Raji (cell line): Measurements from ENCODE around the gene SP6.

ENCODE experiments used
- POLR2A ChIP-seq: IDR thresholded peaks from 2 replicates; pipeline ENCODE4 v1.6.1; 2011; ENCODE audit warnings: low read depth, low read length, control low read depth; ENCODE audit not compliant: insufficient read depth

Gene SP6

DNA sequence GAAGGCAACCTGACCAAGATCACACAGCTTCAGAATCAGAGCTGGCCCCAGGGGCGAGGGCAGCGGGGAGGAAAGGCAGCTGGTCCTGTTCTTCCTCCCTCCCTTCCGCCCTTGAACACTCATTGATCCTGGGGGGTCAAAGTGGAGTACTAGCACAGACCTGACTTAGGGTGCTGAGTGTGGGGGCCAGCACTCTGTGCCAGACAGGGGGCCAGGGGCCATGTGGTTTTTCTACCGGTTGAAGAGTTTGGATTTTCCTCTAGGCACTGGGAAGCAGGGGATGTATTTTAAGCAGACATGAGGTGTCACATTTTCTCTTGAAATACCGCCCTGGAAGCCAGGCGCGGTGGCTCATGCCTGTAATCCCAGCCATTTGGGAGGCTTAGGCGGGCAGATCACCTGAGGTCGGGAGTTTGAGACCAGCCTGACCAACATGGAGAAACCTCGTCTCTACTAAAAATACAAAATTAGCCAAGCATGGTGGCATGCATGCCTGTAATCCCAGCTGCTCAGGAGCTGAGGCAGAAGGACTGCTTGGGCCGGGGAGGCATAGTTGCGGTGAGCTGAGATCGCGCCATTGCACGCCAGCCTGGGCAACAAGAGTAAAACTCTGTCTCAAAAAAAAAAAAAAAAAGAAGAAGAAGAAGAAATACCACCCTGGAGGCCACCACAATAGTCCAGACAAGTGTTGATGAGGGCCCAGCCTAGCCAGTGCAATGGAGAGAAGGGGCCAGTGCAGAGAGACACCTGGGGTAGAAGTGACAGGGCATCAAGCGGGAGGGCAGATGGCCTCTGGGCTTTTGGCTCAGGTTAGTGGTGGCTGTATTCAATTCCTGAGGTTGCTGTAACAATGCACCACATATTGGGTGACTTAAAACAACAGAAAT lies 44.7 kb downstream of the SP6 start:
- TF ChIP-seq POLR2A, result no peak

DNA sequence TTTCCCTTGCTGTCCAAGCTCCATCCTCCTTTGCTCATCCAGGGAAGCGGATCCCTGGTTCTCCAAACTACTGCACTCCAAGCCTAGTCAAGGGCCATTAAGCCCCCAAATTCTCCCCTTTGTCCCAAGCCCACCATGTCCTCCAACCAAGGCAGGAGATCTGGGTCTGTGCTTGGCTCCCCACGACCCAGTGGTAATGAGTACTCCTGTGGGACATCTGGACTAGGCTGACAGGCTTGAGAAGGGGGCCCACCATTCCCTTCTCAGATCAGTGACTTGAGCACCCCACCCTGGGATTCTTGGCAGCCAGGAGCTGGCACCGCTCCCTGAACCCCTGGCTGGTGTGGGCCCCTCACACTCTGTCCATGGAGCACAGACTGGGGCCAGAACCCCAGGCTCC lies 46.5 kb downstream of the SP6 start:
- TF ChIP-seq POLR2A, result no peak

DNA sequence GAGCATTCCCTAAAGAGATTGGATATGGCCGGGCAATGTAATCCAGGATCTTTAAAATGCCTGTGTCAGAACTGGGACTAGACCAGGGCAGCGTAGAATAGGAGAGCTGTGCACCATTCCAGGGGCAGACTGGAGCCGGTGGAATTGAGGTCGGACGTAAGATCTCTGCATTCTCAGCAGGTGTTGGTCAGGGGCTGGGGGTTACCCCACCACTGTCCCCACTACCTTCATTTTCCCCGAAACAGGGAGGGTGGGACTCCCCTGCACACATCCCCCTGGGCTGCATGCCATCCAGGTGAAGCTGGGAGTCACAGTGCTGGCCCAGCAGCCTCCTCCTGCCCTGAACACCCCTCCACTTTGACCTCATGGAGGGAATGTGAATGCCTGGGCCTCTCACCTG lies 47.2 kb downstream of the SP6 start:
- TF ChIP-seq POLR2A, result no peak

DNA sequence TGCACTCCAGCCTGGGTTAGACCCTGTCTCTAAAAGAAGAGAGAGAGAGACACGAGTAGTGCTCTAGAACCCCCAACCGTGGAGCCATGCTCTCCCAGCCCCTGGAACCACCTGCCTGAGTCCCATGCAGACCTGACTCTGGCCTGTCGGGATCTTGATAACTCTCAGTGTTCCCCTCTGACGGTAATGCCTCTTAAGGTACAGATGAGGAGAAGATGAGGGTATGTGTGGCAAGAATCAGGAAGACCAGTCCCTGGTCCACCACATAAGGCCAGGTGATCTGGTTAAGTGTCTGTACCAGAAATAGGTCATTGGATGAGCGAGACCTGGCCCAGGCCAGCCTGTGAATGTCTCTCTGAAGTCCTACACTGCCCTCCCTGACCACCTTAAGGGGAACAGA lies 47.8 kb downstream of the SP6 start:
- TF ChIP-seq POLR2A, result no peak

DNA sequence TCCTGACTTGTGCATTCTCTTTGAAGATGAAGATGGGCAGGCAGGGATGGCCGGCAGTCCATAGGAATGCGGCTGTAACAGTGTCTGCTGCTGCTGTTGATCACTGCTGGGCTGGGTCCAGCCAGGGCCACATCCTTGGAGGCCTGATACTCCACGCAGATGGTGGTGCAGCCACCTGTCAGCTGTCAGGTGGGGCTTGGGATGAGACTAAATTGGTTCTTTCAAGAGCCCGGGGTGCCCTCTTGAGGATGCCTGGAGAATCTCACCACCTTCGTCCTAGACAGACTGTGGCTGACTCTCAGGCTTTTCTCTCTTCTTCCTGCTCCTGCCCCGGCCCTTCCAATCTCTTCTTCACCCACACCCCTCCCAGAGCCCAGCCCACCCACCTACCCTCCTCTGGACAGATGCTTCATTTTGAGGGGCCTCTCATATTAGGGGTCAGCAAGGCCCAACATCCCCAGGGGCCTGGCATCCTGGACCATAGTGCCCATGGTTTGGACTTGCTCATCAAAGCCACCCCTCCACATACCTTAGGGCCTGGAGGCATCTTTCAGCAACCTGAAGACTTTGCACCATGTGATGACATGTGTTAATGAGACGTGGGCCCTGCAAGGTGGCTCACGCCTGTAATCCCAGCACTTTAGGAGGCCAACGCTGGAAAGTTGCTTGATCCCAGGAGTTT lies 48.5 kb downstream of the SP6 start:
- TF ChIP-seq POLR2A, result no peak

DNA sequence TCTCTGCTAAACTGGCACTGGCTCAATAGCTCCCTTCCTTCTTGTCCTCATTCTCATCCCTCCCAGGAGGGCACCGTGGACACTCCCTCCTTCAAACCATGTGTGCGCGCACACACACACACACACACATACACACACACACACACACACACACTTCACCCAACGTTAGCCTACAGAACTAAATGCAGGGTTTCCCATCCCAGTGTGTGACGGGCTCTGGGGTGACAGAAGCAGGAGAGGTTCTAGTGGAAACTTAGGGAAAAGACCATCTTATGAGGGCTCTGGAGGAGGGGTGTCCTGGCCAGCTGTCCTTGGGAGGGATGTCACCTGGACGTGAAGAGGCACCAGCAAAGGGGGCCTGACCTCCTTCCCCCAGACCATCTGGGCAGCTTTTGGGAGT lies 49.1 kb downstream of the SP6 start:
- TF ChIP-seq POLR2A, result no peak

DNA sequence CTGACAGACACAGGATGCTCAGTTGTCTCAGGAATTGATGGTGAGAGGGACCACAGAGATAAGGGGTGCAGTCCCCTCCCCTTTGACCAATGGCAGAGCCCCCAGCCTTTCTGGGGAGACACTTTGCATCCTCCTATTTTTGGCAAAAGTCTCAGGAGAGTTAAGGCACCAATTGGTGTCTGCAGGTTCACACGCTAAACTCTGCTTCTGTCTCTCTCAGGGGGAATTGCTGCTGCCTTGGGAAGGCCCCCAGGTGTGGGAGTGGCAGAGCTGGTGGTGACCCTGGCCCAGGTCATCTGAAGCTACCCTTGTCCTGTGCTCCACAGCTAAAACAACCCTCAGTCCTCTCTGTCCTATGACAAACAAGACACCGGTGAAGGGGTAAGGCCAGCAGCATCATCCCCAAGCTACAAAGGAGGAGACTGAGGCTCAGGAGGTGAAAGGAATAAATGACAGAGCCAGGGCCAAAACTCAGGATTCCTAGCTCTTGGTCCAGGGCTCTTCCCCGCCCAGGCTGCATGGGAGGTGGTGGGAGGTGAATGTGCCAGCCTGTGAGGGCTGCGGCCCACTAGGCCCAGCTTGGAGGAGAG lies 49.7 kb downstream of the SP6 start:
- TF ChIP-seq POLR2A, result no peak

DNA sequence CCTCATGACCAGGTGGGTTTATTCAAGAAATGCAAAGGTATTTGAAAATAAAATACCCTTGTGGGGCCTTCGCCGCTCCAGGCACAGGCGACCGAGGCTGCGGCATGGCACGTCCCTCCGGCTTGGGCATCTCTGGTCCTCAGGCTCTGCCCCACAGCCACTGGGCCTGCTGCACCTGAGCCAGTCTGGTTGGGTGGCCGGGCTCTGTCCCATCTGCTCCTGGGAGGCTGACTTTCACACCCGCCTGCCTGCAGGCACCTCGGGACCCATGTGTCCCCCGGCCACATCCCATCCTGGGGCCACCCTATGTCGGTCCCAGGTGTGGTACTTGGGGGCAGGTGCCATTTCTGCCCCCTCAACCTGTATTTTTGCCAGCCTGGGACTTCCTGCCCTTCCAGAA lies 50.3 kb downstream of the SP6 start:
- no peak for TF ChIP-seq POLR2A

DNA sequence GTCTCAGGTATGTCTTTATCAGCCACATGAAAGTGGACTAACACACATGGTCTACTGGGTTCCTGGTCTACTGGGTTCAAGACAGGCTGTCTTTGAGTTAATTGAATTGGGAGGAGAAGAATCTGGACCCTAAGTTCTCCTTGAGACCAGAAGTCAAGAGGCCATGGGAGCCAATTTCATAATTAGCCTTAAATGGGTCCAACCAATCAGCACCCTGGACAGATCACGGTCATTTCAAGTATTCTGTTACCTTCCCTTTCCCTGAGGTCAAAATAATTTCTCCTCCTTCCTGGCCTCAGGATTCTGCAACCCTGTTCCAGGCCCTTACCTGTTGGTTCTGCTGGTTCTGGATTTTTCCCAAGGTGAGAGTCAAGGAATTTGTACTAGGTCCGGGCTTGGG lies 53.2 kb downstream of the SP6 start:
- no peak for TF ChIP-seq POLR2A
